MM.1S (cell line): ENCODE measurements around the gene ATXN10.

Source experiments
- DNase-seq: peaks from one replicate; pipeline ENCODE4 v3.0.0-alpha.2; 2015
- H2AFZ ChIP-seq: fragments of 300-600 bp; sonication (generic); 2 replicates; pipeline ENCODE4 v1.6.0; 2016; ENCODE audit warnings: antibody characterized with exemption, low read length
- H3F3A ChIP-seq: fragments of 300-600 bp; sonication (generic); 2 replicates; pipeline ENCODE4 v1.6.1; 2016; ENCODE audit warnings: mild to moderate bottlenecking, antibody characterized with exemption, low read length, moderate library complexity, mixed read lengths; ENCODE audit not compliant: insufficient read depth
- H3K27ac ChIP-seq: fragments of 300-600 bp; sonication (generic); 2 replicates; pipeline ENCODE4 v1.5.1; 2016; ENCODE audit warnings: mild to moderate bottlenecking, low read length
- H3K27me3 ChIP-seq: fragments of 300-600 bp; sonication (generic); replicated peaks from 2 replicates; pipeline ENCODE4 v1.6.0; 2016; ENCODE audit warnings: low read length; ENCODE audit not compliant: insufficient read depth
- H3K36me3 ChIP-seq: fragments of 300-600 bp; sonication (generic); replicated peaks from 2 replicates; pipeline ENCODE4 v1.6.1; 2016; ENCODE audit warnings: mild to moderate bottlenecking, low read length, mixed read lengths; ENCODE audit not compliant: insufficient read depth
- H3K4me1 ChIP-seq: fragments of 300-600 bp; sonication (generic); 2 replicates; pipeline ENCODE4 v1.6.1; 2016; ENCODE audit warnings: low read length, mixed read lengths
- H3K4me2 ChIP-seq: fragments of 300-600 bp; sonication (generic); 2 replicates; pipeline ENCODE4 v1.6.0; 2016; ENCODE audit warnings: low read depth, low read length
- H3K4me3 ChIP-seq: fragments of 300-600 bp; sonication (generic); 2 replicates; pipeline ENCODE4 v1.5.1; 2016; ENCODE audit warnings: low read length, mixed read lengths
- H3K79me2 ChIP-seq: fragments of 300-600 bp; sonication (generic); 2 replicates; pipeline ENCODE4 v1.6.1; 2016; ENCODE audit warnings: mixed run types, low read length, mixed read lengths
- H3K9ac ChIP-seq: fragments of 300-600 bp; sonication (generic); 2 replicates; pipeline ENCODE4 v1.6.1; 2016; ENCODE audit warnings: low read length, mixed read lengths
- H3K9me2 ChIP-seq: fragments of 300-600 bp; sonication (generic); replicated peaks from 2 replicates; pipeline ENCODE4 v1.6.1; 2016; ENCODE audit warnings: mild to moderate bottlenecking, low read length, mixed read lengths; ENCODE audit not compliant: insufficient read depth
- H3K9me3 ChIP-seq: fragments of 300-600 bp; sonication (generic); replicated peaks from 2 replicates; pipeline ENCODE4 v1.6.1; 2016; ENCODE audit warnings: mild to moderate bottlenecking, low read length, mixed read lengths; ENCODE audit not compliant: insufficient read depth
- H4K20me1 ChIP-seq: fragments of 300-600 bp; sonication (generic); 2 replicates; pipeline ENCODE4 v1.6.1; 2016; ENCODE audit warnings: mild to moderate bottlenecking, low read length, moderate library complexity, mixed read lengths; ENCODE audit not compliant: insufficient read depth
- CTCF ChIP-seq: fragments of 300-600 bp; sonication (generic); IDR thresholded peaks from 2 replicates; pipeline ENCODE4 v1.5.1; 2016; ENCODE audit warnings: antibody characterized with exemption, low read length, mixed read lengths
- EZH2 ChIP-seq: fragments of 300-600 bp; sonication (generic); optimal IDR thresholded peaks from 2 replicates; pipeline ENCODE3; 2017; ENCODE audit warnings: low read depth, mild to moderate bottlenecking, antibody characterized with exemption, low read length, mixed read lengths
- EZH2phosphoT487 ChIP-seq: fragments of 300-600 bp; sonication (generic); IDR thresholded peaks from 2 replicates; pipeline ENCODE4 v1.6.1; 2018; ENCODE audit warnings: antibody characterized with exemption, low read length

ATXN10 gene

DNA sequence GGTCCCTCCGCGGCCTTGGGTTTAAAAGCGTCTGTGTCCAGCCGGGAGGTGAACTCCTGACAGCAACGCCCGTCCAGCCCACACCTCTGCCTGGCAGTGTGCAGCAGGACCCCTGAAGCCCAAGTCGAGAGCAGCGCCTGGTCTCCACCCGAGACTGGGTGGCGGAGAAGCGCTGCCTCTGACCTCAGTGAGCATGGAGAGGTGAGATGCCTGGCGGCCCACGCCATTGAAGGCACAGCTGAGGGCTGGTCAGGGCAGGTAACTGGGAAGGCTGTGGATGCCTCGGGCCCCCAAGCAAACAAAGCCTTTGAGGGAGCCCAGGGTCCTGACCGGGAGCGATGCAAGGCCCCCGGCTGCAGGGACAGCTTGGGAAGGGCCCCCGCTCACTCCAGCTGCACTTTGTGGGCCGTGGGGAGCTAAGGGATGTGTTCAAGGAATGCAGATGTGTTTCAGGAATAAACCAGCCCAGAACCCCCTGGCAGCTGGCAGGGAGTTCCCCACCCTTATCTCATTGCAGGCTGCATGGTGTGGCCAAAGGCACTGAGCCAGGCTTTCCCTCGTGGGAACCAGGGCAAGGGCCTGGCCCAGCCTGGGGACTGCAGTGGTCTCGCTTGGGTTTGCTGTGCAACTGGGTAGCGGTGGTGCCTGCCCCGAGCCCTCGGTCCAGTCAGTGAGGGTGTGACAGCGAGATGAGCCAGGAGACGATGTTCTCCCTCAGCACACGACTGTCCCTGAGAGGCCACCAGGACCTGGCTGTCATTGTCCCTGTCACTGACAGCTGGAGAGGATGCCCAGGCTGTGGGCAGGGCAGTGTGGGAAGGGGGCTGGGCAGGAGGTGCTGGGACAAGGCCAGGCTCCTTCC, 212.8 kb downstream of the ATXN10 start:
- no peaks in the 10 kb centered on the region for H3K9me2 ChIP-seq
- no peaks in the 10 kb centered on the region for H4K20me1 ChIP-seq
- TF ChIP-seq EZH2 (no peak), CTCF (no peak)
- H3K4me1 ChIP-seq, result no peaks in the 10 kb centered on the region
- no peaks in the 10 kb centered on the region for H3K36me3 ChIP-seq
- no peak overlapping the region for H3K4me3 ChIP-seq
- H3K4me2 ChIP-seq, result no peak overlapping the region
- no peak for DNase-seq
- H3K9ac ChIP-seq, result no peak overlapping the region
- no peaks in the 10 kb centered on the region for H3K9me3 ChIP-seq
- H3K79me2 ChIP-seq, result no peaks in the 10 kb centered on the region
- no peaks in the 10 kb centered on the region for H3F3A ChIP-seq
- peaks cover 93% of the 10 kb centered on the region for H3K27me3 ChIP-seq
- no peak overlapping the region for H3K27ac ChIP-seq
- H2AFZ ChIP-seq, result no peak overlapping the region

DNA sequence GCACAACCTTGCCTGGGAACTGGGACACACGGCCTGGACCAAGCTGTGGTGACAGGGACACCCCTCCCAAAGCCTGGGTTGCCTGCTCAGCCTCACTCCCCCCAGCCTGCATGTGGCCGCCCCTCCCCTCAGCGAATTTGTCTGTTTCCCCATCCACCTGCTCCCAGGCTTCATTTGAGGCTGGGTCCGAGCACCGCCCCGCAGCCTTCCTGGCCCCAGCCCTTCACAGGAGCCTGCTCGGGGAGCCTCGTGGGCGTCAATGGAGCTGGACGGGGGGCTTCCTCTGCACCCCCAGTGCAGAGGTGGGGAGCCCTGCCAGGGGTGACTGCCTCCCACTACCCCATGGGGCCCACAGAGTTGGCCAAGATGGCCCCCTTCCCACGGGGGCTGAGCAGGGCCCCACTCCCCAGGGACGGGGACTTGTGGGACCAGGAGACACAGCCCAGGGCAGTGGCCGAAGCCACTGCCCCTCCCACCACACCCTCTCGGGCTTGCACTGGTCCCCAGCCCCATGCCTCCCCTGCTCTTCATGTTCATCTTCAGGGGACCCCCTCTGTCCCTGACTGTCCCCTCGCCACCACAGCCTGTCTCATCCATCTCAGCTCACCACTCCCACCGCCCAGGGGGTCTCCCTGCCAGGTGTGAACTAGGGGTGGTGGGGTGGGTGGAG, 213.7 kb downstream of the ATXN10 start:
- H4K20me1 ChIP-seq, result no peaks in the 10 kb centered on the region
- H3K4me3 ChIP-seq, result no peak overlapping the region
- no peak overlapping the region for H3K27ac ChIP-seq
- H3K9me2 ChIP-seq, result no peaks in the 10 kb centered on the region
- no peak overlapping the region for H3K9ac ChIP-seq
- H3K4me2 ChIP-seq, result no peak overlapping the region
- peaks cover 87% of the 10 kb centered on the region for H3K27me3 ChIP-seq
- no peaks in the 10 kb centered on the region for H3F3A ChIP-seq
- H2AFZ ChIP-seq, result no peak overlapping the region
- no peak for DNase-seq
- TF ChIP-seq EZH2phosphoT487, result no peak
- no peak for TF ChIP-seq EZH2
- no peak for TF ChIP-seq CTCF
- no peaks in the 10 kb centered on the region for H3K36me3 ChIP-seq
- H3K4me1 ChIP-seq, result no peaks in the 10 kb centered on the region
- H3K9me3 ChIP-seq, result no peaks in the 10 kb centered on the region
- no peaks in the 10 kb centered on the region for H3K79me2 ChIP-seq

DNA sequence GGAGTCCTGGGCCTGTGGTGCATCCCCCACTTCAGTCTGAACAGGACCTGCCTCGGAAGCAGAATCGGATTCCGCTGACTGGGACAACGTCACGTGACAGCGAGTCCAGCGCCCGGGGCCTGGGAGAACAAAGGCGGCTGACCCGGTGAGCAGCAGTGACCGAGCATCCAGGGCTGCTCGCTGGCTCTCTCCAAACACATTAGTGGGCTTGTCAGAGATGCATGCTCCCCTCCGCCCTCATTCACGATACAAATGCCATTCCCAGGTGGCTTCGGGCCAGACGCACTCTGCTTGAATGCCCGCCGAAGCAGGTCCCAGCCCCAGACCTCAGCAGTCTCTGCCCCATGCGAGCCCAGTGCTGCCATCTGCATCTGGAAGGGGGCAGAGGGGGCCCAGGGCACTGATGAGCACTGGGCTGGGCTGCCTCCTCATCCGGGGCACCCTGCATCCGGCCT, 214.3 kb downstream of the ATXN10 start:
- no peak overlapping the region for H3K9ac ChIP-seq
- no peak for DNase-seq
- no peaks in the 10 kb centered on the region for H3K9me2 ChIP-seq
- no peaks in the 10 kb centered on the region for H3F3A ChIP-seq
- no peak overlapping the region for H3K4me3 ChIP-seq
- no peak overlapping the region for H2AFZ ChIP-seq
- no peak for TF ChIP-seq EZH2phosphoT487
- no peak for TF ChIP-seq EZH2
- no peak for TF ChIP-seq CTCF
- H3K36me3 ChIP-seq, result no peaks in the 10 kb centered on the region
- no peak overlapping the region for H3K27ac ChIP-seq
- H4K20me1 ChIP-seq, result no peaks in the 10 kb centered on the region
- no peak overlapping the region for H3K4me2 ChIP-seq
- H3K79me2 ChIP-seq, result no peaks in the 10 kb centered on the region
- no peaks in the 10 kb centered on the region for H3K9me3 ChIP-seq
- H3K27me3 ChIP-seq, result peaks cover 80% of the 10 kb centered on the region
- no peaks in the 10 kb centered on the region for H3K4me1 ChIP-seq
